GM23338 (cell line): ENCODE data around the gene SLCO3A1. TPM values are rescaled to one million over a fixed set of nuclear protein-coding genes. Genes with fewer than 3 reads are reported as not detected.
A peak's percentile ranks its signal among the peaks of the same experiment; 100 is the strongest.

Source experiments
- ATAC-seq: fragments of 200-7000 bp; cut with Tn5 transposase; 3 replicates; pipeline ENCODE4 v1.9.1; 2020
- DNase-seq: peaks from one replicate; pipeline ENCODE4 v3.0.0-alpha.2; 2015; ENCODE audit warnings: low spot score
- H2AFZ ChIP-seq: fragments of 200-600 bp; sonication (generic); 2 replicates; pipeline ENCODE4 v1.8.0; 2016; ENCODE audit warnings: antibody characterized with exemption, mild to moderate bottlenecking, moderate library complexity
- H3F3A ChIP-seq: fragments of 200-600 bp; sonication (generic); replicated peaks from 2 replicates; pipeline ENCODE4 v1.8.0; 2017; ENCODE audit warnings: antibody characterized with exemption, mixed run types, low read depth
- H3K27ac ChIP-seq: fragments of 200-600 bp; sonication (generic); 2 replicates; pipeline ENCODE4 v1.6.1; 2016; ENCODE audit warnings: low read depth
- H3K27me3 ChIP-seq: fragments of 200-600 bp; sonication (generic); 2 replicates; pipeline ENCODE4 v1.8.0; 2016; ENCODE audit warnings: mild to moderate bottlenecking, mixed run types, moderate library complexity; ENCODE audit not compliant: insufficient read depth
- H3K36me3 ChIP-seq: fragments of 200-600 bp; sonication (generic); 2 replicates; pipeline ENCODE4 v1.8.0; 2016; ENCODE audit warnings: mild to moderate bottlenecking; ENCODE audit not compliant: insufficient read depth
- H3K4me1 ChIP-seq: fragments of 200-600 bp; sonication (generic); 2 replicates; pipeline ENCODE4 v1.8.0; 2016; ENCODE audit warnings: mild to moderate bottlenecking, moderate library complexity; ENCODE audit not compliant: insufficient read depth
- H3K4me2 ChIP-seq: fragments of 200-600 bp; sonication (generic); 2 replicates; pipeline ENCODE4 v1.7.1; 2017; ENCODE audit warnings: mixed run types
- H3K4me3 ChIP-seq: fragments of 200-600 bp; sonication (generic); 2 replicates; pipeline ENCODE4 v1.6.1; 2016; ENCODE audit warnings: mixed run types
- H3K79me2 ChIP-seq: fragments of 200-600 bp; sonication (generic); replicated peaks from 2 replicates; pipeline ENCODE4 v1.8.0; 2017; ENCODE audit warnings: mild to moderate bottlenecking; ENCODE audit not compliant: insufficient read depth
- H3K9me2 ChIP-seq: fragments of 200-600 bp; sonication (generic); 2 replicates; pipeline ENCODE4 v1.8.0; 2017; ENCODE audit not compliant: insufficient read depth
- H4K20me1 ChIP-seq: fragments of 200-600 bp; sonication (generic); replicated peaks from 2 replicates; pipeline ENCODE4 v1.8.0; 2017; ENCODE audit warnings: mild to moderate bottlenecking; ENCODE audit not compliant: insufficient read depth
- H3K27ac Mint-ChIP-seq: 2 replicates; pipeline ENCODE4 v1.8.0; 2020; ENCODE audit warnings: inconsistent platforms, mild to moderate bottlenecking, moderate library complexity, mixed read lengths
- H3K27me3 Mint-ChIP-seq: 3 replicates; pipeline ENCODE4 v1.8.0; 2022; ENCODE audit warnings: low read depth, mild to moderate bottlenecking, moderate library complexity, mixed read lengths, inconsistent platforms; ENCODE audit not compliant: insufficient read depth, poor library complexity
- H3K36me3 Mint-ChIP-seq: 3 replicates; pipeline ENCODE4 v1.8.0; 2021; ENCODE audit warnings: low read depth, mild to moderate bottlenecking, inconsistent platforms, moderate library complexity, mixed read lengths
- H3K4me1 Mint-ChIP-seq: 3 replicates; pipeline ENCODE4 v1.8.0; 2020; ENCODE audit warnings: mild to moderate bottlenecking, inconsistent platforms, mixed read lengths
- H3K4me3 Mint-ChIP-seq: 3 replicates; pipeline ENCODE4 v1.8.0; 2021; ENCODE audit warnings: moderate library complexity, mild to moderate bottlenecking, inconsistent platforms, mixed read lengths
- H3K9me3 Mint-ChIP-seq: 3 replicates; pipeline ENCODE4 v1.8.0; 2020; ENCODE audit warnings: moderate library complexity, mild to moderate bottlenecking, inconsistent platforms, mixed read lengths
- CREB1 ChIP-seq: fragments of 250-450 bp; sonication (Bioruptor Pico); IDR thresholded peaks from 2 replicates; pipeline ENCODE4 v1.5.0; 2020; ENCODE audit warnings: low read depth, mild to moderate bottlenecking, moderate library complexity
- CTCF ChIP-seq, 2 experiments: fragments of 200-600 bp in 1 of 2; sonication (generic) in 1 of 2; conservative IDR thresholded peaks; 2 replicates each; pipeline versions ENCODE4 v1.5.1 to v1.6.1; 2016 to 2017; ENCODE audit warnings: antibody characterized with exemption in 2 of 2, low read depth in 2 of 2, mild to moderate bottlenecking in 2 of 2, moderate library complexity in 1 of 2
- EZH2 ChIP-seq: fragments of 200-600 bp; sonication (generic); IDR thresholded peaks from one replicate; pipeline ENCODE4 v1.8.0; 2017; ENCODE audit warnings: antibody characterized with exemption, mild to moderate bottlenecking, low read depth; ENCODE audit not compliant: unreplicated experiment
- EZH2phosphoT487 ChIP-seq: fragments of 200-600 bp; sonication (generic); IDR thresholded peaks from one replicate; pipeline ENCODE4 v1.8.1; 2018; ENCODE audit warnings: antibody characterized with exemption; ENCODE audit not compliant: unreplicated experiment
- JUNB ChIP-seq: IDR thresholded peaks from one replicate; pipeline ENCODE4 v1.6.1; 2016; ENCODE audit warnings: antibody characterized with exemption; ENCODE audit not compliant: unreplicated experiment
- NANOG ChIP-seq: IDR thresholded peaks from 2 replicates; pipeline ENCODE4 v1.6.1; 2016; ENCODE audit warnings: antibody characterized with exemption, borderline replicate concordance
- POLR2AphosphoS5 ChIP-seq: IDR thresholded peaks from 2 replicates; pipeline ENCODE4 v1.6.1; 2016; ENCODE audit warnings: antibody characterized with exemption, low read depth
- STAT1 ChIP-seq: IDR thresholded peaks from one replicate; pipeline ENCODE4 v1.6.1; 2016; ENCODE audit warnings: antibody characterized with exemption; ENCODE audit not compliant: unreplicated experiment
- ZNF114 ChIP-seq: fragments of 250-450 bp; sonication (Bioruptor Pico); IDR thresholded peaks from 2 replicates; pipeline ENCODE4 v1.5.0; 2020; ENCODE audit warnings: mild to moderate bottlenecking, moderate library complexity
- ZNF331 ChIP-seq: fragments of 250-450 bp; sonication (Bioruptor Pico); IDR thresholded peaks from 2 replicates; pipeline ENCODE4 v1.5.0; 2020; ENCODE audit warnings: low read depth, mild to moderate bottlenecking, moderate library complexity
- ZNF462 ChIP-seq: fragments of 250-450 bp; sonication (Bioruptor Pico); IDR thresholded peaks from 2 replicates; pipeline ENCODE4 v1.5.0; 2020; ENCODE audit warnings: mild to moderate bottlenecking, moderate library complexity
- polyA plus RNA-seq: library from polyadenylated mRNA; unstranded; fragments of >200 nt; fragmentation: Nextera tagmentation; extraction: Ambion mirVana; gene quantifications from 2 replicates; pipeline ENCODE4 v1.2.1, GENCODE V29; 2016
- total RNA-seq: library from RNA; depleted of rRNA; stranded (reverse); fragments of >200 nt; shearing (Covaris generic); gene quantifications from 2 replicates; pipeline ENCODE4 v1.2.3, GENCODE V29; 2014
- TF ChIP-seq, protein P1 (sequence below): IDR thresholded peaks from one replicate; pipeline ENCODE4 v1.6.1; 2018; ENCODE audit warnings: antibody characterized with exemption; ENCODE audit not compliant: unreplicated experiment
- TF ChIP-seq, protein P2 (sequence below): IDR thresholded peaks from 2 replicates; pipeline ENCODE4 v1.6.1; 2016; ENCODE audit warnings: antibody characterized with exemption

The SLCO3A1 gene
- total and polyA plus RNA-seq, 2 experiments from 2014 or later, result 7.3 to 9.4 TPM

- Histone ChIP-seq H4K20me1 (no peaks in the 10 kb centered on the region), H3K4me1 (peaks cover 31% of the 10 kb centered on the region), H3K79me2 (no peaks in the 10 kb centered on the region), H3K9me2 (peaks cover 10% of the 10 kb centered on the region; the same call in 1 of the 2 replicates), H3K27me3 (no peaks in the 10 kb centered on the region), H3K4me3 (no peak overlapping the region), H3K4me2 (peak overlapping the region; percentile 5), H3F3A (no peaks in the 10 kb centered on the region), H3K36me3 (no peaks in the 10 kb centered on the region), H3K27ac (no peak overlapping the region), H2AFZ (no peak overlapping the region)
- Mint-ChIP-seq H3K4me3 (no peak overlapping the region), H3K36me3 (peaks cover 9% of the 10 kb centered on the region), H3K27me3 (peaks cover 8% of the 10 kb centered on the region), H3K9me3 (peaks cover 1% of the 10 kb centered on the region), H3K27ac (no peak overlapping the region), H3K4me1 (peaks cover 66% of the 10 kb centered on the region)
- ATAC-seq (no peak), DNase-seq (no peak)
- no peak for TF ChIP-seq CTCF (conservative IDR thresholded peaks at IDR 0.05; ENCODE audit: low read depth in 2 of 2)
- TF ChIP-seq, protein P1, sequence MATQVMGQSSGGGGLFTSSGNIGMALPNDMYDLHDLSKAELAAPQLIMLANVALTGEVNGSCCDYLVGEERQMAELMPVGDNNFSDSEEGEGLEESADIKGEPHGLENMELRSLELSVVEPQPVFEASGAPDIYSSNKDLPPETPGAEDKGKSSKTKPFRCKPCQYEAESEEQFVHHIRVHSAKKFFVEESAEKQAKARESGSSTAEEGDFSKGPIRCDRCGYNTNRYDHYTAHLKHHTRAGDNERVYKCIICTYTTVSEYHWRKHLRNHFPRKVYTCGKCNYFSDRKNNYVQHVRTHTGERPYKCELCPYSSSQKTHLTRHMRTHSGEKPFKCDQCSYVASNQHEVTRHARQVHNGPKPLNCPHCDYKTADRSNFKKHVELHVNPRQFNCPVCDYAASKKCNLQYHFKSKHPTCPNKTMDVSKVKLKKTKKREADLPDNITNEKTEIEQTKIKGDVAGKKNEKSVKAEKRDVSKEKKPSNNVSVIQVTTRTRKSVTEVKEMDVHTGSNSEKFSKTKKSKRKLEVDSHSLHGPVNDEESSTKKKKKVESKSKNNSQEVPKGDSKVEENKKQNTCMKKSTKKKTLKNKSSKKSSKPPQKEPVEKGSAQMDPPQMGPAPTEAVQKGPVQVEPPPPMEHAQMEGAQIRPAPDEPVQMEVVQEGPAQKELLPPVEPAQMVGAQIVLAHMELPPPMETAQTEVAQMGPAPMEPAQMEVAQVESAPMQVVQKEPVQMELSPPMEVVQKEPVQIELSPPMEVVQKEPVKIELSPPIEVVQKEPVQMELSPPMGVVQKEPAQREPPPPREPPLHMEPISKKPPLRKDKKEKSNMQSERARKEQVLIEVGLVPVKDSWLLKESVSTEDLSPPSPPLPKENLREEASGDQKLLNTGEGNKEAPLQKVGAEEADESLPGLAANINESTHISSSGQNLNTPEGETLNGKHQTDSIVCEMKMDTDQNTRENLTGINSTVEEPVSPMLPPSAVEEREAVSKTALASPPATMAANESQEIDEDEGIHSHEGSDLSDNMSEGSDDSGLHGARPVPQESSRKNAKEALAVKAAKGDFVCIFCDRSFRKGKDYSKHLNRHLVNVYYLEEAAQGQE, result no peak
- no peak for TF ChIP-seq EZH2
- no peak for TF ChIP-seq JUNB
- no peak for TF ChIP-seq ZNF331 (CRISPR knock-in tag)
- TF ChIP-seq, protein P2, sequence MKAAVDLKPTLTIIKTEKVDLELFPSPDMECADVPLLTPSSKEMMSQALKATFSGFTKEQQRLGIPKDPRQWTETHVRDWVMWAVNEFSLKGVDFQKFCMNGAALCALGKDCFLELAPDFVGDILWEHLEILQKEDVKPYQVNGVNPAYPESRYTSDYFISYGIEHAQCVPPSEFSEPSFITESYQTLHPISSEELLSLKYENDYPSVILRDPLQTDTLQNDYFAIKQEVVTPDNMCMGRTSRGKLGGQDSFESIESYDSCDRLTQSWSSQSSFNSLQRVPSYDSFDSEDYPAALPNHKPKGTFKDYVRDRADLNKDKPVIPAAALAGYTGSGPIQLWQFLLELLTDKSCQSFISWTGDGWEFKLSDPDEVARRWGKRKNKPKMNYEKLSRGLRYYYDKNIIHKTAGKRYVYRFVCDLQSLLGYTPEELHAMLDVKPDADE, result no peak
- TF ChIP-seq NANOG, result no peak
- TF ChIP-seq EZH2phosphoT487, result no peak
- TF ChIP-seq ZNF462, result no peak
- no peak for TF ChIP-seq ZNF114
- no peak for TF ChIP-seq STAT1
- no peak for TF ChIP-seq POLR2AphosphoS5
- TF ChIP-seq CREB1 (CRISPR knock-in tag), result no peak
These were observed 262.8 kb downstream of the SLCO3A1 start for GRCh38 chr15:92116330-92116729.
